ACC112 (cell line): ENCODE measurements around the gene NEUROG1.
A peak's percentile ranks its signal among the peaks of the same experiment; 100 is the strongest.

Experiments used
- H2AFZ ChIP-seq: fragments of 200-600 bp; sonication (generic); one replicate; pipeline ENCODE4 v1.6.0; 2017; ENCODE audit warnings: antibody characterized with exemption, low read length; ENCODE audit not compliant: unreplicated experiment
- H3K27ac ChIP-seq: fragments of 200-600 bp; sonication (generic); 2 replicates; pipeline ENCODE4 v1.5.1; 2014; ENCODE audit warnings: low read depth, mild to moderate bottlenecking, antibody characterized with exemption, low read length, moderate library complexity
- H3K27me3 ChIP-seq: fragments of 200-600 bp; sonication (generic); 2 replicates; pipeline ENCODE4 v1.6.1; 2014; ENCODE audit warnings: mild to moderate bottlenecking, antibody characterized with exemption, low read length, moderate library complexity, mixed read lengths; ENCODE audit not compliant: insufficient read depth
- H3K36me3 ChIP-seq: fragments of 200-600 bp; sonication (generic); 2 replicates; pipeline ENCODE4 v1.6.1; 2016; ENCODE audit warnings: mild to moderate bottlenecking, antibody characterized with exemption, low read length, moderate library complexity, mixed read lengths; ENCODE audit not compliant: insufficient read depth
- H3K4me1 ChIP-seq: fragments of 200-600 bp; sonication (generic); one replicate; pipeline ENCODE4 v1.6.1; 2016; ENCODE audit warnings: low read length, mixed read lengths; ENCODE audit not compliant: insufficient read depth, unreplicated experiment, control insufficient read depth
- H3K4me3 ChIP-seq: fragments of 200-600 bp; sonication (generic); 2 replicates; pipeline ENCODE4 v1.5.1; 2014; ENCODE audit warnings: mild to moderate bottlenecking, low read depth, low read length
- H3K79me2 ChIP-seq: fragments of 200-600 bp; sonication (generic); one replicate; pipeline ENCODE4 v1.6.0; 2016; ENCODE audit warnings: low read length; ENCODE audit not compliant: control insufficient read depth, unreplicated experiment, insufficient read depth

The NEUROG1 gene

GRCh38 chr5:135493406-135494180 lies 42.2 kb downstream of the NEUROG1 start:
- Histone ChIP-seq H3K79me2 (no peaks in the 10 kb centered on the region), H3K27ac (peak overlapping the region; percentile 85), H3K4me1 (peaks cover 30% of the 10 kb centered on the region), H3K4me3 (peak overlapping the region; percentile 24; the same call in 1 of the 2 replicates), H3K27me3 (no peaks in the 10 kb centered on the region), H3K36me3 (no peaks in the 10 kb centered on the region), H2AFZ (peak overlapping the region; percentile 83)

DNA sequence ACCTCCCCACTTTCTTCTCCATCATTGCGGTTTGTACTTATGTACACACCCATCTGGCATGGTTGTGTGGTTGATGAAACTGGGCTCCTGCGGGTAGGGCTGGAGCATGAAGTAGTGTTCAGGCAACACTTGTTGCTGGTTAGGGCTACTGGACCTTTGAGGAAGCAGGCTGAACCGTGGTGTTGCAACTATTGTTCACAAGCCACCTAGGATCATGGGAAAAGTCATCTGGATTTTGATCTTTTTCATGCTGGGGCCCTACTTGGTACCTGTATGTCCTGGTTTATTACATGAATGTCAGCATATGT lies 43.5 kb downstream of the NEUROG1 start:
- no peaks in the 10 kb centered on the region for H3K36me3 ChIP-seq
- H3K27me3 ChIP-seq: no peaks in the 10 kb centered on the region
- no peaks in the 10 kb centered on the region for H3K79me2 ChIP-seq
- no peak overlapping the region for H3K27ac ChIP-seq
- no peak overlapping the region for H2AFZ ChIP-seq
- H3K4me3 ChIP-seq: no peak overlapping the region
- peaks cover 30% of the 10 kb centered on the region for H3K4me1 ChIP-seq

- H3K36me3 ChIP-seq: no peaks in the 10 kb centered on the region
- H2AFZ ChIP-seq: no peak overlapping the region
- H3K27ac ChIP-seq: no peak overlapping the region
- H3K4me1 ChIP-seq: peaks cover 30% of the 10 kb centered on the region
- no peak overlapping the region for H3K4me3 ChIP-seq
- H3K27me3 ChIP-seq: no peaks in the 10 kb centered on the region
- H3K79me2 ChIP-seq: no peaks in the 10 kb centered on the region
Measured at GRCh38 chr5:135491552-135492318, 44.0 kb downstream of the NEUROG1 start.

DNA sequence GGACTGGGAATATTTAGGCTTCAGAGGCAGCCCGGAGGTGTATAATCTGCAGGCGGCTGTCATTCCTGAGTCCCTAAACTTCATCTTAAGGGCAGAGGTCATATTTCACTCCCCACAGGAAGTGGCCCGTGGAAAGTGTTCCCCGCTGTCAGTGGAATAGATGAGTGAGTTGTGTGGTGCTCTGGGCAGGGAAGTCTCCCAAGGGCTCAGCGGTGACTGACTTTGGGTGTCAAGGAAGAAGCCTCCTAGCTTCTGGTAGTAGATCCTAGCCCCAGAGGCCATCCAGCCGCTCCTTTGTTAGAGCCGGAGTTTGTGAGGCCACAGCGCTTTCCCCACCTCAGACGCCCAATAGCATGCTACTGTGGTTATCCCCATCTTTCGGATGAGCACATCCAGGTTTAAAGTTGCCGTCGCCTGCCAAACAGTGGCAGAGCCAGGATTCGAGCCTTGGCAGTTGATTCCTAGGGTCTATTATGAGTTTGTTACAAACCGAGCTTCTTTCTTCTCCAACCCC lies 44.7 kb downstream of the NEUROG1 start:
- no peaks in the 10 kb centered on the region for H3K79me2 ChIP-seq
- H3K27me3 ChIP-seq: no peaks in the 10 kb centered on the region
- H3K4me3 ChIP-seq: no peak overlapping the region
- peaks cover 30% of the 10 kb centered on the region for H3K4me1 ChIP-seq
- no peaks in the 10 kb centered on the region for H3K36me3 ChIP-seq
- H3K27ac ChIP-seq: no peak overlapping the region
- H2AFZ ChIP-seq: no peak overlapping the region

DNA sequence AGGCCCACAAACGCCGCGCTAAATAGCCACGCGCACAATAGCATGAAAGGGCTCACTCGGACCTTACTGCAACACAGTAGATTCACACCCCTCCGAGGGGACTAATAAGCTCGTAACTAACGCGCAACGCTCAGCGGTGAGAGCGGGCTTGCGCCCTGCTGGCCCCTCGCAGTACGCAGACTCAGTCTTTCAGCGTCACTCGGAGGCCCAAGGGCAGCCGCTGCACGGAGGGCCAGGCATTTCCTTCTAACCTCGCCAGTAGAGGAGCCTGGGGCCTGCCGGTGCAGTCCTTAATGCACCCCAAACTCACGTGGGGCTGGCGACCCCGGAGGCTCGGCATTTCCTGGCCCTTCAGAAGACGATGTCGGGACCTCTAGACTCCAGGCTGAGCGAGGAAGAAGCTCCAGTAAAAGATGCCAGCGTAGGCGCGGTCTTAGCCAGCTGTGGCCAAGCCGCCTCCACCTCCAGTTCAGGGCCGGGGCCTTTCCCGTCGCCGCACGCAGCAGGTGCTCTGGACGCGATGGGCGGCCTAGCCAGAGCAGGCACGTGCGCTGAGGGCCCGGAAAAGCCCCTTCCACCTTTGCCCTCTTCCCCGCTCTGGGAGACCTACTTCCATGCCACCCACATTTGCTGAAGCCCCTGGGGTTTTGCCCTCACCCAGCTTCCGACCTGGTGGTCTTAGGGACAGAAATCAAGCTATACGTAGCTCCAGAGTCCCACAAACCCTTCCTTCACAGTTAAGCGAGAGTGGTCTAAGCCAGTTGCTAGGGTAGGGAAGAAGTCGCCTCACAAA lies 45.3 kb downstream of the NEUROG1 start:
- no peak overlapping the region for H2AFZ ChIP-seq
- no peak overlapping the region for H3K4me3 ChIP-seq
- H3K27me3 ChIP-seq: no peaks in the 10 kb centered on the region
- peaks cover 30% of the 10 kb centered on the region for H3K4me1 ChIP-seq
- no peaks in the 10 kb centered on the region for H3K36me3 ChIP-seq
- H3K79me2 ChIP-seq: no peaks in the 10 kb centered on the region
- H3K27ac ChIP-seq: no peak overlapping the region

DNA sequence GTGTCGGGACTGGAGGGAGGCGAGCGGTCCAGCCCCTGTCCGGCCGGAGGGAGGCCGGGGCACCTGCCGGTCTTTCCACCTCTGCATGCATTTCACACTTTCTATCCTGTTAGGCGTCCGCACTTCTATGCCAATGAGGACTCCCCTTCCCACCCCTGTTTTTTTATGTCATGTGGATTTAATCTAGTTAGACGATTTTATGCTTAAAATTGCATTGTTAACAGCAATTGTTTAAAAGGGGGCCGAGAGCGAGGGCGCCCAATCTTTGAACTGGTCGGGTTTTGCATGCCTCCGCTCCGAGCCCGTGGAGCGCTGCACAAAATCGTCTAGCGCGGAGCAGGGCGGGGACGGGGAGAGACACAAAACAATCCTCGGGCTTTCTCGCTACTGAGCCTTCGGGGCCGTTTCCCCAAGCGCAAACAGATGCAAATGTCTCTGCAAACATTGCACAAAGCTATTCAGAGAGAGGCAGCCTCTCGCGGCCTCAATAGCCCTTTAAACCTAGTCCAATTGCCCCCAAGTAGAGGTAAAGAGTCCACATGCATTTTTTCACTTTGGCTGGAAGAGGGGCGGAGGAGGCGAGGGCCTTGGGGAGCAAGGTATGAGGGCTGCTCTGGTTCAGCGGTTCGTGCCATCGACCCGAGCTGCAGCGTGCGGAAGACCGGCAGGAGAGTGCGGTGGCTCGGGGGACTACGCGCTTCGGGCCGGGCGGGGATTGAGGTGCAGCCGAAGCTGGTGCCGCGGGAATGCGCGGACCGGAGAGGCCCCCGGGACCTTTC lies 46.1 kb downstream of the NEUROG1 start:
- Histone ChIP-seq H3K36me3 (no peaks in the 10 kb centered on the region), H3K27ac (no peak overlapping the region), H3K27me3 (no peaks in the 10 kb centered on the region), H2AFZ (peak overlapping the region; percentile 98), H3K4me1 (peaks cover 29% of the 10 kb centered on the region), H3K79me2 (no peaks in the 10 kb centered on the region), H3K4me3 (peak overlapping the region; percentile 70)

GRCh38 chr5:135488727-135489465 lies 46.9 kb downstream of the NEUROG1 start:
- Histone ChIP-seq H3K4me1 (peaks cover 22% of the 10 kb centered on the region), H3K27me3 (no peaks in the 10 kb centered on the region), H2AFZ (peak overlapping the region; percentile 98), H3K79me2 (no peaks in the 10 kb centered on the region), H3K4me3 (peak overlapping the region; percentile 70), H3K27ac (no peak overlapping the region; the same call in 1 of the 2 replicates), H3K36me3 (no peaks in the 10 kb centered on the region)

GRCh38 chr5:135487839-135488514 lies 47.8 kb downstream of the NEUROG1 start:
- Histone ChIP-seq H3K27me3 (no peaks in the 10 kb centered on the region), H2AFZ (peak overlapping the region; percentile 12), H3K36me3 (no peaks in the 10 kb centered on the region), H3K79me2 (no peaks in the 10 kb centered on the region), H3K4me1 (peaks cover 14% of the 10 kb centered on the region), H3K4me3 (peak overlapping the region; percentile 70), H3K27ac (no peak overlapping the region)

DNA sequence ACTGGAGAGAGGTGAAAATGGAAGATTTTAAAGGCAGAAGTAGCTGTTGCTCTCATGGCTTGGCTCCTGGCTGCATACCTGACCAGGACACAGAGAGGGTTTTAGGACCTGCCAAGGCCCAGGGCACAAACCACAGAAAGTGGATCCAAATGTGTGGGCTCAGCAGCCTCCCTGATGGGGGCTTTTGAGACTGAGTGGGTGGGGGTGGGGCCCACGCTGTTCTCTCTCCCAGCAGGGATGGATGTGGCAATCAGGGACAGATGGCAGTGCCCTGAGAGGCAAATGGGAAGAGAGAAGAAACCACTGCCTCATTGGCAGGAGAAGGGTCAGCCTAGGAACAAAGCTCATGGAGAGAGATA lies 48.7 kb downstream of the NEUROG1 start:
- no peak overlapping the region for H2AFZ ChIP-seq
- H3K4me3 ChIP-seq: no peak overlapping the region
- H3K27ac ChIP-seq: no peak overlapping the region
- no peaks in the 10 kb centered on the region for H3K79me2 ChIP-seq
- no peaks in the 10 kb centered on the region for H3K27me3 ChIP-seq
- H3K4me1 ChIP-seq: peaks cover 13% of the 10 kb centered on the region
- H3K36me3 ChIP-seq: no peaks in the 10 kb centered on the region
